Fibroblast of lung (primary cell): ENCODE results near the gene RHOB.

ENCODE experiments used
- CTCF ChIP-seq, 2 donors: IDR thresholded peaks in 1 of 2; conservative IDR thresholded peaks in 1 of 2; 1 replicate in 1 of 2; 2 replicates in 1 of 2; pipeline ENCODE4 v1.5.1; 2011 to 2012; ENCODE audit warnings: low read length in 2 of 2, control low read depth in 1 of 2, inconsistent platforms in 1 of 2, low read depth in 1 of 2, mild to moderate bottlenecking in 1 of 2
- EZH2 ChIP-seq: IDR thresholded peaks from 2 replicates; pipeline ENCODE4 v1.5.1; 2012; ENCODE audit warnings: low read length, control low read depth, mild to moderate bottlenecking; ENCODE audit errors: missing control alignments

- TF ChIP-seq CTCF (conservative IDR thresholded peaks at IDR 0.05 in 1 of 2, IDR thresholded peaks at IDR 0.05 in 1 of 2; ENCODE audit: low read depth in 1 of 2, low read length in 2 of 2): no peak
- TF ChIP-seq EZH2: no peak
Measured at GRCh38 chr2:20481798-20482405, 35.0 kb downstream of the RHOB start.
